IPS DF 19.7 (cell line): ENCODE measurements around the gene PPP1R37.
"Not testable (repeated sequence)": the region's sequence is repeated elsewhere in the genome, so short reads cannot be mapped to it uniquely, and the experiment has no call there.

Experiments used
- DNase-seq: peaks from one replicate; pipeline ENCODE4 v3.0.0-alpha.2; 2013; ENCODE audit warnings: low read depth, low spot score

PPP1R37 gene

DNA sequence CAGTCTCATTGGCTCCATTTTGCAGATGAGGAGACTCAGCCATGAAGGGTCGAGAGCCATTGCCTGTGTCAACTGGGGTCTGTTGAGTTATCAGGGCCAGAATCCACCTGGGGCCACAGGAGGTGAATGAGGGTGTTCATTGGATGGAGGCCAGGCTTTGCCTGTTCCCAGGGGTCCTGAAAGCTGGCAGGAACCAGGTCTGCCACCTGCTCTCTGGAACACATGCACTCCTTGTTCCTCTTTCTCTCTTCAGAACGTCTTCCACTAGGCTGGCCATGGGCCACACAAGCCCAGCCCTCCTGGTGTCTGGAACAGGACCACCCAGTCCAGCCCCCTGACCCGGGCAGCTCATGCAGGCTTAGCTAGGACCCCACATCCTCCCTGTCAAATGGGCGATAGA is 21.1 kb downstream of the PPP1R37 start:
- DNase-seq, result no peak

- no peak for DNase-seq
Measured at GRCh38 chr19:45115809-45116615, 23.0 kb downstream of the PPP1R37 start.

- no peak for DNase-seq
Measured at GRCh38 chr19:45117167-45117594, 24.2 kb downstream of the PPP1R37 start.

- no peak for DNase-seq
Measured at GRCh38 chr19:45117671-45118070, 24.7 kb downstream of the PPP1R37 start.

DNA sequence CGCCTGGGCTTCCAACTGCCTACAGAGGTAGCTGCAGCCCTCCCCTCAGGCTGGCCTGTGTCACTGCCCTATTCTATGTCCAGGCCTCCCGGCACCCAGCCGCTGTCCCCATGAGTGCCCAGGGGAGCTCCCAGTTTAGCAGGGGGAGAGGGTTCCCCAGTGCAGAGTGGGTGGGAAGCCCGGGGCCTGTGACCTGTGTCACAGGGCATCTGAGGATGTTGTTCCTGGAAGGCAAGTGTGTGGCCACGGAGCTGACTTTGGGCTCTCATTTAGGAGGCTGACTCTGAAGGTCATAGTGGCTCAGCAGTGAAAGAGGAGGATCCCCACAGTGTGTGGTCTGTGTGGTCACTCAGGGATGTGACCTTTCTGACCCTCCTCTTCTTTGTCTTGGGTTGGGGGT is 25.1 kb downstream of the PPP1R37 start:
- no peak for DNase-seq

DNA sequence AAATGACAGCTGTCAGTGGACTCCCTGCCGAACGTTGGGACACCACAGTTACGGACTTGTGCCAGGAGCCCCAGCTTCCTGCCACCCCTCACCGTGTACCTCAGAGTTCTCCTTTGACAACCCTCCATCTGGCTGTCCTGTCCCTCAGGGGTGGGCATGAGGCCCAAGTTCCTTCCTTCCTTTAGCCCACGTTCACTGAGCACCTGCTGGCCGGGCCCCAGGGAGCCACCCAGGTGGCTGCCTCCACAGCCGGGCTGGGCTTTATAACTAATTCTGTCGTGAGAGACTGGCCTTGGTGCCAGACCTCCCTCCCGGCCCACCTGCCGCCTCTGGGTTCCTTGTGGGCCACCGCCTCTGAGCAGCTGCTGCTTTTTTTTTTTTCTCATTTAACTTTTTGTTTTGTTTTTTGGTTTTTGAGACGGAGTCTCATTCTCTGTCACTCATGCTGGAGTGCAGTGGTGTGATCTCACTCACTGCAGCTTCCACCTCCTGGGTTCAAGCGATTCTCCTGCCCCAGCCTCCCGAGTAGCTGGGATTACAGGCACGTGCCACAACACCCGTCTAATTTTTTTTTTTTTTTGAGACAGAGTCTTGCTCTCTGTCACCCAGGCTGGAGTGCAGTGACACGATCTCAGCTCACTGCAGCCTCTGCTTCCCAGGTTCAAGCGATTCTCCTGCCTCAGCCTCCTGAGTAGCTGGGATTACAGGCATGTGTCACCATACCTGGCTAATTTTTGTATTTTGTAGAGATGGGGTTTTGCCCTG is 25.8 kb downstream of the PPP1R37 start:
- not testable (repeated sequence) for DNase-seq

DNA sequence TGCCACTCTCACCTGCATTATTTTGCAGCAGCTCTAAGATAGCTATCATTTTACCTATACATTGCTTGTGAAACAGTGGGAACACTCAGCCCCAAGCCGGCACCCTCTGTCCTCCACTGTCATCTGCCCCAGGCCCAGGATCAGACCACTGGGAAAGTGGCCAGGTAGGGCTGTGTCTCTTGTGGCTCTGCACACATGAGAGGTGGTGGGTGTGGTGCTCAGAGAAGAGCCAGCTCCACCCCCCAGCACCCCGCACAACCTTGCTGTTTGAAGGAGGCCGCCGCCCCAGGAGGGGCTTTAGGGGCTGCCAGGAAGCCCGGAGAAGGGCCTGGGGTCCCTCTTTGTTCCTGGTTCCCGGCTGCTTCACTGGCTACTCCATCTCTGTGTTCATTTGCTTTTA is 26.6 kb downstream of the PPP1R37 start:
- no peak for DNase-seq

DNA sequence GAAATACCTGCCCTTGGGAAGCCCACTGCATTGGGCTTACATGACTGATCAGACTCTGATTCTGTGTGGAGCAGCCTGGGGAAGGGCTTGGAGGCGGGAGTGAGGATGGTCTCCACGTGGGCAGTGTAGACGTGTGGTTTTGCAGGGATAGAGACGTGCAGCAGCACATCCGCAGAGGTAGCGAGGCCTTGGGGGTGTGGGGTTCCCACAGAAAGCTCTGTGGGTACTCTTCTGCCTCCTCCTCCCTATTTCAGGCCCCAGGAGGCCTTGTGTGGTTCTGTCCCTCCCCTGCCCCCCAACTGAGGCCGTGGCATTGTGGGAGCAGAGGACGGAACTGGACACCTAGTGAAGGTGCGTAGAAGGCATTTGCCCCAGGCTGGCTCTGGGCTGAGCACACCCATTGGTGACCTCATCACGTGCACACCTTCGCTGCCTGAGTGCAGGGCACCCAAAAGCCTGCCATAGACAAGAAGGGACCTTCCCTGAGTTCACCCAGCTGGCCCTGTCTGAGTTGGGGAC is 28.9 kb downstream of the PPP1R37 start:
- no peak for DNase-seq

GRCh38 chr19:45122832-45123231 is 29.9 kb downstream of the PPP1R37 start:
- DNase-seq, result no peak

- DNase-seq, result no peak
Measured at GRCh38 chr19:45123440-45123850, 30.5 kb downstream of the PPP1R37 start.

- DNase-seq, result no peak
Measured at GRCh38 chr19:45124021-45124420, 31.0 kb downstream of the PPP1R37 start.

GRCh38 chr19:45125360-45125759 is 32.4 kb downstream of the PPP1R37 start:
- DNase-seq, result no peak

- DNase-seq, result peak; percentile 35
Measured at GRCh38 chr19:45125975-45126493, 33.1 kb downstream of the PPP1R37 start.

DNA sequence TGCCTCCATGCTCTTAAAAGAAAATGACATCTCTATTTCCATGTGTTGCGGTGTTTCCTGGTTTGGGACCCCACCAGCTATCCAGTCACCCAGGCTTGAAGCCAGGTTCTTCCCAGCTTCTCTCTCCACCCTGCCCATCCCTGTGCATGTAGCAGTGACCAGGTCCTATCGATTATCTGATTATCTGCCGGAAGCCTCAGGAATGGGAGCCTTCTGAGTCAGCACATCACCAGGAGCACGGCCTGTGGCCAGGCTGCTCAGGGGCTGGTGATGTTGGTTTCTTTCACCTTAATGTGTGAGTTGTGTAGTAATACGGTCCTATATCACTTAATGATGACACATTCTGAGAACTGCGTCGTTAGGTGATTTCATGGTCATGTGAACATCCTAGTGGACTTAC is 33.7 kb downstream of the PPP1R37 start:
- DNase-seq, result no peak

DNA sequence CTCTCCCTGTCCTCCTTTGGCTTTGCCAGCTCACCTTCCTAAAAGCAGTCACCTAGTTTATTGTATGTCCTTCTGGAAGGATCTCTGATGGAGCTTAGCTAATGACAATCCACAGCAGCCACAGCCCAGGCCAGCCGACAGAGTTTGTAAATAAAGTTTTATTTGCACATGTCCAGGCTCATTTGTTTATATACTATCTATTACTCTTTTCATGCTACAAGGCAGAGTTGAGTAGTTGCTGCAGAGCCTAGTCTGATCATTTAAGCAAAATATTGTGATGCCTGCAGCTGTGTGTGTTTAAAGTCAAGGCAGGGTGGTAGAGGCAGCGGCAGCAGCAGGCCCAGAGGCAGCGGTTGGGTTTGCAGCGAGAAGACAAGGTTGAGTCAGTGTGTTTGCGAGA is 35.2 kb downstream of the PPP1R37 start:
- DNase-seq, result no peak

GRCh38 chr19:45128806-45129205 is 35.8 kb downstream of the PPP1R37 start:
- DNase-seq, result no peak

- DNase-seq, result no peak
Measured at GRCh38 chr19:45130236-45130635, 37.3 kb downstream of the PPP1R37 start.

DNA sequence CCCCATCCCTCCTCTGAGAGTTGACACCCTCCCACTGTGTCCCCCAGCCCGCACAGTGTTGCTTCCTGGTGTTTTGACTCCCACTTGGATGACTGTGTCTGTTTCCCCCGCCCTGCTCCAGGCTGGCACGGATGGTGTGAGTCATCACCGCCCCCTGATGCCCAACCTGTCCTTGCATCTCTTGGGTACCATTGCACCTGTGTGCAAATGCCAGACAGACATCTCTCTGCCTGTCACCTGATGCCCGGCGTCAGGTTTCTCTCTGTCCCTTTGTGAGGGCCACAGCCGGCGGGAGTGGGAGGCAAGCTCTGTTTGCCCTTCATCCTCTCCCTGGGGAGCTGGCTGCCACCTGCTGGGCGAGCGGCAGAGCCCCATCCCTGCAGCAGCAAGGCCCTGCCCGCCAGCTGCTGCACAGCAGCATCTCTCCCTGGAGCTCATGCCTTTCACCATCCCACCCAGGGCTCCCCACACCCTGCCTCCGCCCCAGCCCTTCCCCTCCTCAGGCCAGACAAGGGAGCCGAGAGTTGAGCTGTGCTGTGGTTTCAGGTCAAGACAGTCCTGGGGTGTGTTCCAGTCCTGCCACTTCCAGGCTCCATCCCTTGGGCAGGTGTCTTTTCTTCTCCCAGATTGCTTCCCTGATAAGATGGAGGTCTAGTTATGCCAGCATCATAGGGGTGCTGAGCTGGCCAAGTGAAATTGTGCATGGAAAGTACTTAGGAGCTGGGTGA is 38.1 kb downstream of the PPP1R37 start:
- DNase-seq, result no peak

DNA sequence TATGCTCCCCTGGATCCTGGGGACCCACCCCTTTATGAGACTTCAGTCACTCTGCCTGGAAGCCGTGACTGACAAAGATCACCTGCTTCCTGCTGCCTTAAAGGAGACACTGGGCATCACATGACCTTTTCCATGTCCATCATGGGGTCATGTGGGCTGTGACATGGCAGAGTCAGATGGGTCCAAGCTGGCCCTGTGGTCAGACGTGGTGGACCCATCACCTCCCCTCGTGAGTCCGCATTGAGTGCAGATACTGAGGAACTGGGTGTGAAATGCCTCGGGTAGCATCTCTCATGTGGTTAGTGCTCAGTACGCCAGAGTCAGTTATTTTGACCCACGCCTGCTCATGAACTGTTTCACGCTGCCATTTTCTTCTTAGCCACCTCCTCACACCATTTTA is 40.7 kb downstream of the PPP1R37 start:
- no peak for DNase-seq

- no peak for DNase-seq
Measured at GRCh38 chr19:45135176-45135885, 42.4 kb downstream of the PPP1R37 start.

- no peak for DNase-seq
Measured at GRCh38 chr19:45136507-45137178, 43.7 kb downstream of the PPP1R37 start.
